ENCODE data around the gene LPP. TPM values are rescaled to one million over a fixed set of nuclear protein-coding genes. Genes with fewer than 3 reads are reported as not detected.

The LPP gene
- total and polyA plus RNA-seq, 2 donors from 2014 or later, result 6.7 to 233 TPM

GRCh38 chr3:188779281-188779980 is 625.5 kb downstream of the LPP start:
- DNase-seq, result no peak
- no peak overlapping the region for H3K4me3 ChIP-seq (ENCODE audit: low read length in 3 of 3)
- H3K9me3 ChIP-seq (ENCODE audit: control insufficient read depth in 2 of 3, insufficient read depth in 1 of 3, low read length in 3 of 3), result no peaks in the 10 kb centered on the region
- intact Hi-C loops (cut with DNase I), result no loop called here
- H3K27me3 ChIP-seq (ENCODE audit: control insufficient read depth, insufficient read depth, low read length), result no peaks in the 10 kb centered on the region
- H3K4me1 ChIP-seq (ENCODE audit: control insufficient read depth in 2 of 3, insufficient read depth in 2 of 3, low read depth in 1 of 3, low read length in 3 of 3), result no peaks in the 10 kb centered on the region
- H3K9ac ChIP-seq (ENCODE audit: low read length in 3 of 3), result no peak overlapping the region
- no peak overlapping the region for H3K27ac ChIP-seq (ENCODE audit: low read depth in 2 of 2, low read length in 2 of 2)
- TF ChIP-seq CTCF (IDR thresholded peaks at IDR 0.05; ENCODE audit: borderline replicate concordance, extremely low read depth, insufficient read depth), result no peak
- no peak for FAIRE-seq
- no peaks in the 10 kb centered on the region for H3K36me3 ChIP-seq (ENCODE audit: control insufficient read depth in 2 of 3, insufficient read depth in 3 of 3, low read length in 3 of 3)

GRCh38 chr3:188780193-188781147 is 626.5 kb downstream of the LPP start:
- Histone ChIP-seq H3K4me3 (ENCODE audit: low read length in 3 of 3) (no peak overlapping the region), H3K9ac (ENCODE audit: low read length in 3 of 3) (no peak overlapping the region), H3K36me3 (ENCODE audit: control insufficient read depth in 2 of 3, insufficient read depth in 3 of 3, low read length in 3 of 3) (no peaks in the 10 kb centered on the region), H3K9me3 (ENCODE audit: control insufficient read depth in 2 of 3, insufficient read depth in 1 of 3, low read length in 3 of 3) (no peaks in the 10 kb centered on the region), H3K27ac (ENCODE audit: low read depth in 2 of 2, low read length in 2 of 2) (peak overlapping the region in 1 of 2 donors; percentile 8), H3K4me1 (ENCODE audit: control insufficient read depth in 2 of 3, insufficient read depth in 2 of 3, low read depth in 1 of 3, low read length in 3 of 3) (no peaks in the 10 kb centered on the region), H3K27me3 (ENCODE audit: control insufficient read depth, insufficient read depth, low read length) (no peaks in the 10 kb centered on the region)
- FAIRE-seq (no peak), DNase-seq (no peak)
- no peak for TF ChIP-seq CTCF (IDR thresholded peaks at IDR 0.05; ENCODE audit: borderline replicate concordance, extremely low read depth, insufficient read depth)
- intact Hi-C loops (cut with DNase I), result no loop called here

- intact Hi-C loops (cut with DNase I), result no loop called here
- FAIRE-seq (no peak), DNase-seq (no peak)
- Histone ChIP-seq H3K9ac (ENCODE audit: low read length in 3 of 3) (no peak overlapping the region), H3K4me1 (ENCODE audit: control insufficient read depth in 2 of 3, insufficient read depth in 2 of 3, low read depth in 1 of 3, low read length in 3 of 3) (no peaks in the 10 kb centered on the region), H3K27ac (ENCODE audit: low read depth in 2 of 2, low read length in 2 of 2) (no peak overlapping the region), H3K9me3 (ENCODE audit: control insufficient read depth in 2 of 3, insufficient read depth in 1 of 3, low read length in 3 of 3) (no peaks in the 10 kb centered on the region), H3K36me3 (ENCODE audit: control insufficient read depth in 2 of 3, insufficient read depth in 3 of 3, low read length in 3 of 3) (no peaks in the 10 kb centered on the region), H3K4me3 (ENCODE audit: low read length in 3 of 3) (no peak overlapping the region), H3K27me3 (ENCODE audit: control insufficient read depth, insufficient read depth, low read length) (no peaks in the 10 kb centered on the region)
- TF ChIP-seq CTCF (IDR thresholded peaks at IDR 0.05; ENCODE audit: borderline replicate concordance, extremely low read depth, insufficient read depth), result no peak
Measured at GRCh38 chr3:188782613-188783124, 628.7 kb downstream of the LPP start.

All from kidney (tissue), 14 donors.